GM12891 (cell line): Measurements from ENCODE around the gene DCDC2C.

Source experiments
- PAX5 ChIP-seq: IDR thresholded peaks from 2 replicates; pipeline ENCODE4 v1.6.1; 2011; ENCODE audit warnings: low read length, moderate library complexity, mild to moderate bottlenecking; ENCODE audit not compliant: insufficient read depth, severe bottlenecking
- POLR2A ChIP-seq: IDR thresholded peaks from 2 replicates; pipeline ENCODE4 v1.6.1; 2011; ENCODE audit warnings: low read depth, low read length, control low read depth
- POLR2AphosphoS5 ChIP-seq: IDR thresholded peaks from 2 replicates; pipeline ENCODE4 v1.6.1; 2011; ENCODE audit warnings: low read depth, low read length, control low read depth
- SPI1 ChIP-seq: IDR thresholded peaks from 2 replicates; pipeline ENCODE4 v1.6.1; 2011; ENCODE audit warnings: low read depth, low read length, control low read depth
- TAF1 ChIP-seq: IDR thresholded peaks from 2 replicates; pipeline ENCODE4 v1.6.1; 2011; ENCODE audit warnings: low read depth, low read length, control low read depth

- TF ChIP-seq POLR2A (no peak), SPI1 (no peak), POLR2AphosphoS5 (no peak), PAX5 (no peak), TAF1 (no peak)
These were observed 56.4 kb downstream of the DCDC2C start for GRCh38 chr2:3759761-3760160.
